GM18909 (cell line): ENCODE results near the gene ADAMTS9.

ENCODE experiments used
- ATAC-seq: cut with Tn5 transposase; IDR thresholded peaks from one replicate; pipeline ENCODE4 v1.9.1; 2021; ENCODE audit warnings: mild to moderate bottlenecking; ENCODE audit not compliant: unreplicated experiment, poor library complexity

Gene ADAMTS9

DNA sequence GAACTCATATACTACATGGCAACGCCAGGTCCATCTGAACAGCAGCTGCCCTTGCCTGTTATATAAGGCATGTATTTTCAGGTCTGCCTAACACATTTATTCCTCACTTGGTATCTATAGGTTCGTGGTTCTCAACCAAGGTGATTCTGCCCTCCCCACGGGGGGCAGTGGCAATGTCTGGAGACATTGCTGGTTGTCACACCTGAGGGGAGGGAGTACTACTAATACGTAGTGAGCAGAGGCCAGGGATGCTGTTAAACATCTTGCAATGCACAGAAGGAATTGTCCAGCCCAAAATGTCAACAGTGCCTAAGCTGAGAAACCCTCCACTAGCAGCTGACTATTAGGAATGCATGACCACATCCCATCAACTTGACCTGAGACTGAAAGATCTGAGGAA is 32.6 kb downstream of the ADAMTS9 start:
- ATAC-seq = no peak

DNA sequence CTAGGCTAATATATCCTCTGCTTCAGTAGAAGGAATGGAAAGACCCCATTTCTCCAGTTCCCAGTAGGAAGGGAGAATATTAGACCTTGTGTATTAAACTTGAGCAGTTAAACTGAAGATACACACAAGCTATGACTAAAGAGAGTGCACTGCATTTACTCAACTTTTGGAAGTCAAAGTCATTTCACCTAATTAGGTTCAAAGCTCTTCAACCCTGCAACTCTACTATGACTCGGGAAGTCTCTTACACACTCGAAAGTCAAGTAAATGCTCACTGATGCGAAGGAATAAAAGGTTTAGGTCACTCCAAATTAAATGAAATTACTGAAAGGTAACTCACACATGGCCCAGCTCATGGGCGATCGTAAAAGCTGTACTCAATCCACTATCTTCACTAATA is 33.8 kb downstream of the ADAMTS9 start:
- ATAC-seq = no peak

DNA sequence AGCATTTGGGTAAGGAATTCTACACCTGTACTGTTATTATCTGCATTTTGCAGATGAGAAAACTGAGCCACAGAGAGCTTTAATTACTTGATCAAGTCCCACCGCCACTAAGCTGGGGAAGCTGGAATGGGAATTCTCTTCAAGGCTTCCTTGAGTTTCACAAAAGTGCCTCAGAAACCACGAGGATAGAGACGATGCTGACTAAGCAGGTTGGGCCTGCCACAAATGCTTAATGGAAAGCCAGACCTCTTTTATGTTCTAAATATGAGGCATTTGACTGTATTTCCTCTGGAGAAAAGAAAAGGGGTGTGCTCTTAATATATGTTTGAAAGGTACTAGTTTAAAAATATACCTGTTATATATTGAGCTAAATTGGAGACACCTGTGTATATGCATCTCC is 34.7 kb downstream of the ADAMTS9 start:
- ATAC-seq = no peak

DNA sequence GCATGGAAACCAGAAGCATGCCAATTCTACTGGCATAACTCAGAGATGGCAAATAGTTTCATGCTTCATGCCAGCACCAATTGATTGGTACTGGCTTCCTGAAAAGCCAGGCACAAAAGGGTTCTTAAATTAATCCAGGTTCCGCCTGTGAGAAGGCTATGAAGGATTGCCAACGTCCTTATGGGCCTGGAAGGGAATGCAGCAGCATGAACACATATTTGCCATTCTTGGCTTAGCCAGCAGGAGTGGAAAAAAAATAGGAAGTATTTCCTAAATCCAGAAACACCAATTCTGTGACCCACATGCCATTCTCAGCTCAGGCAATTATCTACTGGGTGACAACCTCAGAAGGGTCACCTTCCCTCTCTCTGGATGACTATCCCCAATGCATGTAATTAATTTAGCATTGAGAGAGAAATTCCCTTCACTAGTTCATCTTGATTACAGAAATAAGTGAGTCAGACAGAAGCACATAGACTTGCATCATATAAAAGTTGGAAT is 36.0 kb downstream of the ADAMTS9 start:
- no peak for ATAC-seq

DNA sequence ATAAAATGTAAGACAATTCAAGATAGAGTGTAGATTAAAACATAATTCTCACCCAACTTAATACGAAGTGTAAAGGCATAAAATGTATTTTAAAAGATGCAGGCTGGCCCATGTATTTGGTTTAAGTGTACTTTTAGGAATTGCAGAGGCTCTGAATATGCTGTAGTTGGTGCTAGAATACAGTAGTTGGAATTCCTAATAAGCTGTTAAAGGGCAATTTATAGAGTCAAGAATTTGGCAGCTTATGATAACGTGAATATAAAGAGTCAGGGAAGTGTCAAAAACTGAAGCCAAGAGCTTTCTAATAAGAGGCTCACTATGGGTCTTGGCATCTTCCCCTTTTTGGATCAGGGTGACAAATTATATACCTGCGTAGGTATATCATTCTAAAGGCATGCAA is 36.5 kb downstream of the ADAMTS9 start:
- ATAC-seq = no peak

DNA sequence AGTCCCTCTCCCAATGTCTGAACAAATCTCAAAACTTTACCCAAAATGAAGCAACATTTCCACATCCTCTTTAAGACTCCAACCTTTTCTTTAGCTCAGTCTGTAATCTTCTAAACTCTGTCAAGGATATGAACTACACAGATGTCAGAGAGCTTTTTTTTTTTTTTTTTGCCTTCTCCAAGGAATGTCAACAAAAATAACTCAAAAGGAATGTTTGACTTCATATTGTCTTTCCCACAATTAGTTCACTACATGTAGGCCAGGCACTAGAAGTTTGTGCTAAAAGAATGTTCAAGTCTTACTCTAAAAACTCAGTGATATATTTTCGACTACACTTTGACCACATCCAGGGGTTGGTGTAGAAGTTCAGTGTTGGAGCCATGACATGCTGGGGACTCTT is 37.1 kb downstream of the ADAMTS9 start:
- no peak for ATAC-seq

DNA sequence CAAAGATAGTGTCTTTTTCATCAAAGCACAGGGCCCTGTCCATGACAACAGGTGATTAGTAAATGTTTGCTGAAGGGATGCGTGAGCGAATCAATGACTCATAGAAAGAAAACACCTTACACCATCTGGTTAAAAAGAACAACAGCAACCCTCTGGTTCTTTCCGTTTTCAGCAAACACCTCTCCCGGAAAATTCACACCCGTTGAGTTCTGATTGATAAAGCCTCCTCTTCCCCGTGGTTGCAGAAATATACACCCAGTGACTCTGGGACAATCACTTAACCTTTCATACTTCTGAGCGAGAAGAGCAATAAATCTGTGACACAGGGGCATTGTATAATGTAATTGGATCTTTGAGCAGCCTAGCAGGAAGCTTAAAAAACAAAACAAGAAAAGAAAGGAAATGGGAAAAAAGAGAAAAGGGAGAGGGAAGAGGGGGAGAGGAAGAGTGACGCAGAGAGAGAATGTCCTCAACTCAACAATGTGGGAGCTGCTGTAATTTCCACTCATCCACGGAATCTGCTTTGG is 37.6 kb downstream of the ADAMTS9 start:
- ATAC-seq = no peak

DNA sequence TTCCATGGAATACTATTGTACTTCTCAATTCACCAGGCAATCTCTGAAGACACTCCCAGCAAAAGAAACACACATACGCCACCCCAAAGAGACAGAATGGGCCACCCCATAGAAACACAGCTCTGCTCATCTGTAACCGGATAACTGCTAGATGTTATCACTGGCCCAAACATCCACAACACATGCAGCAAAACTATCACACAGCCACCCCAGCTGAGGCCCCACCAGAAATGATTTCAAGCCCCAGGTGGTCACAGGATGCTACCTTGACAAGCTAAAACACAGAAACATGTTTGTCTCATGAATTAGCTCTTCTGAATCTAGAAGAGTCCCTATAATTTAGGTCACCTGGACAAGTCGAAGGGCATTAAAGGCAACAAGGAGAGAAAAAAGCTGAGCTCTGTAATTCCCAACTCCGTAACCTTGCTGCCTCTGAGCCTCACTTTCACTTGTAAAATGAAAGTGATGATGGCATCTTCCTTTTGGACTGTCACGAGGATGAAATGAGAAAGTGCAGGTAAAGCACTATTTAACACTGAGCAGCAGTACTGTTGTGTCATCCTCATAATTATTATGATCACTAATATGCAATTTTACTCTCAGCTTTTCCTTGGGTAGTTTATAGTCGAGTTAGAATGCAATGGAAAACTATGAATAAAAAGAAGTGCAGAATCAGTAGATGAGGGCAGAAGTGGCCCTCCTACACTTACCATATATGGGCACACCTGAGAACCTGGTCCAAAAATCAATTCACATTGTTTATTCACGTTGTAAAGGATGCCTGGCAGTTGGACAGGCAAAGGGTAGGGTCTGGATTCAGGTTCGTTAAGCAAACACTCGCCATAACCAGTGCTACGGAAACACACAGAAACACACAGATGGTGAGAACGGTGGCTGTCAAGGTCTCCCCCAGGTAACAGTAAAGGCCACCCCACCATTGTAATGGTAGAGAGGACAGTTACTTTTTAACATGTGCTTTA is 38.6 kb downstream of the ADAMTS9 start:
- ATAC-seq = no peak

DNA sequence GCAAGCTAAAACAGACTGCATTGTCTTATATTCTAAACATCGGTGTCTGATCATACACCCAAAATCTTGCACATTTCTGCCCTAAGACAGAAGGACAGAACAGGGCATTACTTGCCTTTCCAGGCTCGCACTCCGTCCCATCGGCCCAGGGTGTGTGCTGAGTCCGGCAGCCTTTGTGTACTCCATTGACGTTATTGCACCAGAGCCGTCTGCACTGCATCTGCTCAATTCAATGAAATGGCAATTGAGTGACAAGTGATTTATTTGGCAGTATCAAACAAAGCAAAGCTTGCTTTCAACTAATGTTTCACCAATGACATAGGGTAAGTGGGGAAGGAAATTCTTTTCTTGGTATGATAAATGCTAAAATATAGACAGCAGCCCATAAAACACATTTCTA is 40.0 kb downstream of the ADAMTS9 start:
- no peak for ATAC-seq

DNA sequence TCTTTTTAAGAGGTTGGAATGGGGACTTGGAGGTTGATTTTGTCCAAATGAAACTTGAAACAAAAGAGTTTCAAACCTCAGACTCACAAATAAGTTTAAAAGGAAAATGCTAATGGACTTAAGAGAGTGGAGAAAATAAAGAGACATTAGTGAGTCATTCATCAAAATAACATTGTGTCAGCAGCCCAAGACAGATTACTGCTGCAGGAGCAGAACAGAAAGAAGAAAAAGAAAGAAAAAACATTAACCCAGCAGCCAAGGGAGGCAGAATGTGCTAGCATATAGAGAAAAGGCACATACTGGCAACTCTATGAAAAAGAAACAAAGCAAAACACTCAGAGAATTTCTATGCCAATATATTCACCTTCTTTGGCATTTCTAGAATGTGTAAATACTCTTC is 42.6 kb downstream of the ADAMTS9 start:
- no peak for ATAC-seq

DNA sequence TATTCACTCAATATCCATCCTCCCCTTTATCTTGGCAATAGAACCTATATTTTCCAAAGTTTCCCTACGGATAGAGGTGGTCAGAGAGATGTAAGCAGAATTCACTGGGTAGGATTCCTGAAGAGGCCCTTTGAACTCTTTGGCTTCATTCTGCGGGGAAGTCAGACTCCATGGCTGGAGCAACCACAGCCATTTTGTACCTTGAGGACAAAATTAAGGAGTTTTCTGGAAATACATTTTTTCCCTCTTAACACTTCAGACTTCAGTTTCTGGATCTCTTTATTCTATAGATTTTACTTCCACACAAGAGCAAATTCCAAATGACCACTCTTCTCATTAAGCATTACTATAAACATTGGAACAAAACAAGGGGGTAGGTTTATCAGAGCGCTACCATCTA is 43.3 kb downstream of the ADAMTS9 start:
- no peak for ATAC-seq

DNA sequence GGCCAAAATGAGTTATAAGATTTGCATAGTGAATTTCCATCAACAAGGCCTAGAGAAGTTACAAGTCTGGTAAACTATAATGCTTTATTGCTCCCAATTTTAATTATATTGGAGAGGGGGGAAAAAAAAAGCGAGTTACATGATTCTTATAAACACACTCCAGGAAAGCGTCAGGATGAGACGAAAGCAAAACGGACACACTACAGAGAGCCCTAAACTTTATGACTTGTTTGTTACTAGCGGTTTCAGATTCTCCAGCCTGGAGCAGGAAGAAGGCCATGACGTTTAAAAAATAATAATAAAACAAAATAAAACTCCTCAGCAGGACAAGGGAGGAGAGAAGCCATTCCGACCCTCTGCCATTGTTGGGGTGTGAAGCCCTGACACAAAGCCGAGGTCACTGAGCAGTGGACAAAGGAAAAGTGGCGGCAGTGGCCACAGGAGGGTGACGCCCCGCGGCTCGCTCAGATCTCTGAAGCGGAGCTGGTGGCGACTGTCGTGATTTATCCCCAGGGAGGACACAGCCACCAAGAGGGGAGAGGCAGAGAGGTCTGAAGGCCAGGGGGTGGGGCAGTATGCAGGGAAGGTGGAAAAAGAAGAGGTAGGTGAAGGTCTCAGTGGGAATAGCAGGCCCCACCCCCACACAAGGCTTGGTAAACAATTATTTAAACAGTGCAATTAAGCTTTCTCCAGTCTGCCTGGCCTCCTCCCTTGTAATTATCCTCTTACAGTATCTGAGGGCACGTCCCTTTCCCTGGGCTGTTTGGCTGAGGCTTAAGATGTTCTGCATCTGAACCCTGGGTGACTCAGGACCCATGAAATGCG is 45.3 kb downstream of the ADAMTS9 start:
- no peak for ATAC-seq

DNA sequence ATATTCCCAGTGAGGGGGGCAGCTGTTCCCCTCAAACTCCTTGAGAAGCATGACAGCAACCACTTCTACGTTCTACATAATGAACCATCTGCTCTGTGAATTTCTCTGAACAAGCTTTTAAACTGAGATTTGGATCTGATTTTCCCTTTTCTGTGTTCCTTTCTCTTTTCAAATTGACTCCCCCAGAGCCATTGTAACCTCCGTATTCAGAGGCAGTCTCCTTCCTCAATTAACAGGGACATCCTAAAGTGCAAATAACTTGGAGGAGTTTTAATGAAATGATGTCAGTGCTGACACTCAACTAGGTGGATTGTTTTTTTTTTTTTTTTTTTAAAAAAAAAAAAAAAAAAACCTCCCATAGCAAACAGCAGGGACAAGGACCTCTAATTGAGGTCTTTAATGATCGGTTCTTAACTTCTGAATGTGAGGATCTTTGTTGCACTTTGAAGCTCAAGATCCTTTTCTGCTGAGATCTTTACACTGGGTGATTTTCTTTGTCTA is 48.8 kb downstream of the ADAMTS9 start:
- ATAC-seq = no peak

DNA sequence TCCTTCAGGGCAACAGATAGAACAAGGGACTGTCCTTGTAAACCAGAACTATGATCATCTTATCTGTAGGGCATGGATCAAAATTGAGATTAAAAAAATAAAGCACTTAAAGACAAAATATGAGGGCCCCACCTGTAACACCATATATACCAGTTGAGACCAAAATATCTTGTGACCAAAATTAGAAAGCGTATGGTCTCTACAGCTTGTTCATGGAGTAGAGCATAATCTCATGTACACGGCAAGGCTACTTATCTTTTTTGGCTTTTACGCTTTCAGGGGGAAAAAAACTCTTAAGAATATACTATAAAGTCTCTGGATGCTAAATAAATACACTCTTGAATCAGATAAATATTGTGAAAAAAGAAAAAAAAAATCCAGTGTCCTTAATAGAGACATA is 49.3 kb downstream of the ADAMTS9 start:
- ATAC-seq = no peak

DNA sequence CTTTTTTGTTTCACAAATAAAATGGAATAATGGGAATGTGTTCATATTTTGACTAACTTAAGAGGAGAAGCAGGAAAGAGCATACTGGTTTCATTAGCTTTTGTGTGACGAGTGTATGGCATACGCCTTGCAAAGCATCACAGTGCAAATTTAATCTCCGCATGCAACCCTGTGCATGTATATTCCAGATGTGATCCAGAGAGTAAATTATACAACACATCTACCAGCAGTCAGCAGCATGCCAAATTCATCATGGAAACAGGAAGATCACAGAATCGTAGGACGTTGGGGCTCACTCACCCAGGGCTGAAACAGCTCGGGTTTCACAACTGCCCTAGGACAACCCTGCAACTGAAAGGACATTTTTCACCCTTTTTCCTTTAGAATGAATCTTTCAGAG is 53.4 kb downstream of the ADAMTS9 start:
- no peak for ATAC-seq

DNA sequence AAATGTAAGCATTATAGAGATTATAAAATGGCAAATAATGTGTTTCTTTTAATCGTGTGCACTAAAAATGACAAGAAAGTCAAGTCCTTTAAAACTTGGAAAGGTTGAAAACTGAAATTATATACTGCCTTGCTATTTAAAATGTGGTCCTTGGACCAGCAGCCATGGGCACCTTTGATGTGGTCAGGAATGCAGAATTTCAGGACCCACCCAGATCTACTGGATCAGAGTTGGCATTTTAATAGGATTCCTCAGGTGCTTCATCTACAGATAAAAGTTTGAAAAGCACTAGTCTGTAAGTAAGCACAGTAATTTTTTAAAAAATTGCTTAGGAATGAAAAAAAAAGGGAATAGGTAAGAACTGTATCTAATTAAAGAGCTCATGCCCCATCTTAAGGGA is 55.8 kb downstream of the ADAMTS9 start:
- ATAC-seq = no peak

DNA sequence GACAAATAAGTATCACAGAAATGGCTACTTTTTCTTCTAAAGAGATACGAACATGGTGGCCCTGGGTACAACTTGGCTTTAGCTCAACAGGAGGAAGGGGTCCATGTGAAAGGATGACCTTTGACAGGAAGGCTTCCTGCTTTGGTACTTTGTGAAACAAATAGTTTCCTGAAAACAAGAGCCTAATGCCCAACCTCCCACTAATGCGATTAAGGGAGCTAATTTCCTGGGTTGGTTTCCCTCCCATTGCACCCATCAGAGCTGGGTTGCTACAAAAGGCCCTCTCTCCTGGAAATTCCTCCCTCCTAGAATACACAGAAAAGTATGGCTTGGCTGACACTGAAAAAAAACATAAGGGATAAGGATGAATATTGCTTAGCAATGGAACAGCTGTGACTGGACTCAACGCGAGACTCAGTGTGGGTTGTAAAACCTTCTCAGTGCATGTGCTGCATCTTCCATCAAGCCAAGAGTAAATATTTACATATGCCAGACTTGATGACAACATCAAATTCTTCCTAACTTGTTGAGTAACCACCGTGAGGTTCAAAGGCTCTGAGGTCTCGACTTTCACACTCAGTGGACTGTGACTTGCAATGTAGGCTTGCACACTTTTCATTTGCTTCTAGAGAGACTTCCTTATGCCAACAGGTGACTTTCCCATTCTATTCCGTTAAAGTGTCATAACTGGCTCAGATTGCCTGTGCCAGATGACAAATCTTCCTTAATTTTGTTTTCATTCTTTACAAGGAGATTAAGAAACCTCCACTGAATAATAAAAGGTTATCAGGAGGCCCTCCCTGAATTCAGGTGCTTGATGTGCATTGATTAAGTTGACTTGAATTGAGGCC is 60.1 kb downstream of the ADAMTS9 start:
- ATAC-seq = no peak

DNA sequence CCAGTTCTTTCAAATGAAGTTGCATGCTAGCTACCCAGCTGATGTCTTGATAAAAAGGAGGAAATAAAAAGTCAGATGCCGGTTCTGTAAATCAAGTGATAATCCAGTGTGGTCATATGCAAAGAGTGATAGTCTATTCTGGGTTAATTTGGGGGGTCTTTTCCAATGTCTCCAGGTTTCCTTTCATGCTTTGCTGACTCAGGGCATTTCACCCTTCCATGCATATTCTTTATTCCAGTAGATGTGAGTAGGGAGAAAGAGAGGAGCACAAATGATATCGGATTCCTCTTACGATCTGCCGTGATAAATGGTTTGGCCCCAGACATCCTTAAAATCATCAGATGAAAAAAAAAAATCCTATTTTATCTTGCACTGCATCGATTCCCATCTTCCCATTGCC is 60.8 kb downstream of the ADAMTS9 start:
- no peak for ATAC-seq

DNA sequence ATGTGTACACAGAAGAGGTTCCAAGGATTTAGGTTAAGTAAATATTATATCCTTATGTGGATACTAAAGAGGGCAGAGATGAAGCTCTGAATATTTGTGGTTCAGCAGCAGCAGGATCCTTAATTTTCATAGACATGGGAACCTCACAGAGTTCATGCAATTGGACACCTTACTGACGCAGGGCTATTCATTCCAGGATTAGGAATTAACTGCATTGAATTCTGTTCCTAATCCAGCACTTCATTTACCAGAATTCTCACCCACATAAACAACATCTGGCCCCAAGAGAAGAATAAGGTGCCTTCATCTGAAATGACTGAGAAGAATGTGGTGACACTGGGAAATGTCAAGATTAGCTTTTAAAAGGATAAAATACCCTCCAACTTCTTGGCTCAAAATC is 62.4 kb downstream of the ADAMTS9 start:
- ATAC-seq = no peak

DNA sequence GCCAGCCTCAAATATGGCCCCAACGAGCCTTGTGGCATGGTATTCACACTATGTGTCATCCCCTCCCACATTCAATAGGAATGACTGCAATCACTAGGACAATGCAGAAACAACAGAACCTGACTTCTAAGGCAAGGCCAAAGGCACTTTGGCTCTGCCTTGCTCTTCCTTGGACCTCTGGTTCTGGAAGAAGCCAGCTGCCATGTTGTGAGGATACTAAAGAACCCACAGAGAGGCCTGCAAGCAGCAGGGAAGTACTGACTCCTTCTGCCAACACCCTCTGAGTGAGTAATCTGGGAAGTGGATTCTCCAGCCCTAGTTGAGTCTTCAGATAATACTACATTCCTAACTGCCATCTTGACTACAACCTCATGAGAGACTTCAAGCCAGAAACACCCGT is 64.7 kb downstream of the ADAMTS9 start:
- ATAC-seq = no peak
